Spleen (tissue), 11 donors: ENCODE results near the gene DNAAF5. TPM values are rescaled to one million over a fixed set of nuclear protein-coding genes. Genes with fewer than 3 reads are reported as not detected.

Experiments
- DNase-seq: peaks from one replicate; pipeline ENCODE4 v3.0.0-alpha.2; 2020
- H3K27ac ChIP-seq, 8 donors: fragments of 200-600 bp; sonication (generic) in 7 of 8; 1 replicate in 4 of 8; 2 replicates in 4 of 8; pipeline versions ENCODE4 v1.5.0 to v1.8.0; 2016 to 2021; ENCODE audit warnings: inconsistent platforms in 4 of 8, mild to moderate bottlenecking in 4 of 8, moderate library complexity in 1 of 8
- H3K27me3 ChIP-seq, 7 donors: fragments of 200-600 bp; sonication (generic) in 6 of 7; replicated peaks in 1 of 7; 1 replicate in 4 of 7; 2 replicates in 3 of 7; pipeline versions ENCODE4 v1.5.0 to v1.8.0; 2016 to 2021; ENCODE audit warnings: inconsistent platforms in 3 of 7, mild to moderate bottlenecking in 1 of 7
- H3K36me3 ChIP-seq, 6 donors: fragments of 200-600 bp; sonication (generic) in 5 of 6; 1 replicate in 4 of 6; 2 replicates in 2 of 6; pipeline versions ENCODE4 v1.5.0 to v1.8.0; 2016 to 2021; ENCODE audit warnings: inconsistent platforms in 2 of 6
- H3K4me1 ChIP-seq, 6 donors: fragments of 200-600 bp; sonication (generic) in 5 of 6; 1 replicate in 3 of 6; 2 replicates in 3 of 6; pipeline versions ENCODE4 v1.5.0 to v1.8.0; 2016 to 2021; ENCODE audit warnings: inconsistent platforms in 3 of 6
- H3K4me3 ChIP-seq, 8 donors: fragments of 200-600 bp; sonication (generic) in 7 of 8; 1 replicate in 4 of 8; 2 replicates in 4 of 8; pipeline versions ENCODE4 v1.5.0 to v1.8.0; 2016 to 2021; ENCODE audit warnings: inconsistent platforms in 4 of 8, mild to moderate bottlenecking in 4 of 8, moderate library complexity in 2 of 8
- H3K9me3 ChIP-seq, 8 donors: fragments of 200-600 bp; sonication (generic) in 7 of 8; 1 replicate in 4 of 8; 2 replicates in 4 of 8; pipeline versions ENCODE4 v1.5.0 to v1.8.0; 2016 to 2021; ENCODE audit warnings: inconsistent platforms in 4 of 8
- POLR2A ChIP-seq, 3 donors: fragments of 450-650 bp; IDR thresholded peaks; one replicate each; pipeline ENCODE4 v1.5.1; 2017; ENCODE audit warnings: antibody characterized with exemption in 3 of 3, mild to moderate bottlenecking in 1 of 3
- POLR2AphosphoS5 ChIP-seq, 3 donors: sonication (generic); formaldehyde crosslinking; IDR thresholded peaks; one replicate each; pipeline ENCODE4 v1.5.1; 2017; ENCODE audit warnings: antibody characterized with exemption in 3 of 3
- WGBS, 5 donors: extraction: QIAGEN DNeasy Blood & Tissue Kit in 3 of 5; methylation state at CpG; one replicate each; pipeline versions ENCODE4 v1.1.5 to v1.1.7; 2013 to 2018; 5-methylcytosine and 5-hydroxymethylcytosine counted together
- intact Hi-C: fragments of 100-400 bp; cut with DNase I; formaldehyde crosslinking; loops from one replicate; pipeline ENCODE4 v1.15.0; 2023; ENCODE audit warnings: low total_unique reads
- polyA plus RNA-seq, 3 donors: library from polyadenylated mRNA; stranded (reverse); fragments of 200-250 nt; gene quantifications; one replicate each; pipeline ENCODE4 v1.2.1, GENCODE V29; 2013
- total RNA-seq, 7 donors: library from RNA; depleted of rRNA in 3 of 7; stranded (reverse); fragments of >200 nt in 3 of 7; fragmentation: NEBNext Ultra II Directional in 4 of 7; extraction: Animal tissue kit (Norgen Biotek cat#: 25700) in 4 of 7; gene quantifications; one replicate each; pipeline versions ENCODE4 v1.1.0 to v1.2.1, GENCODE V29; 2016 to 2021
- TF ChIP-seq, protein P1 (sequence below), 11 experiments: fragments of 200-600 bp in 7 of 11; fragments of 450-650 bp in 4 of 11; sonication (generic) in 4 of 11; IDR thresholded peaks in 8 of 11; conservative IDR thresholded peaks in 3 of 11; 1 replicate in 7 of 11; 2 replicates in 4 of 11; pipeline versions ENCODE4 v1.4.0 to v1.8.0; 2016 to 2021; ENCODE audit warnings: antibody characterized with exemption in 11 of 11, inconsistent platforms in 4 of 11, mild to moderate bottlenecking in 1 of 11
- donor health status: healthy with polysubstance abuse.
- donor health status: DM: no; HTN: no; CAD: no; lungs with moderate emphysema.
- donor health status: DM: no; HTN: no; CAD: no.
- donor health status: Bipolar disorder and iron deficiency.
- donor health status: healthy.
- donor health status: DM: no; HTN: no; CAD: no.
- donor health status: DM: yes; HTN: yes; CAD: no.

Gene DNAAF5
- total and polyA plus RNA-seq, 10 donors: 7.5 to 22.4 (median 18.1) TPM

GRCh38 chr7:699476-700170, 26.9 kb upstream of the DNAAF5 start:
- no peaks in the 10 kb centered on the region for H3K27me3 ChIP-seq
- no peak overlapping the region for H3K4me3 ChIP-seq
- peak; percentile 74 for DNase-seq
- 69 to 81% (median 78%) methylated on average over 16 to 17 of the region's 17 CpGs for WGBS, 5 donors
- intact Hi-C loops: no loop called here
- TF ChIP-seq, protein P1, sequence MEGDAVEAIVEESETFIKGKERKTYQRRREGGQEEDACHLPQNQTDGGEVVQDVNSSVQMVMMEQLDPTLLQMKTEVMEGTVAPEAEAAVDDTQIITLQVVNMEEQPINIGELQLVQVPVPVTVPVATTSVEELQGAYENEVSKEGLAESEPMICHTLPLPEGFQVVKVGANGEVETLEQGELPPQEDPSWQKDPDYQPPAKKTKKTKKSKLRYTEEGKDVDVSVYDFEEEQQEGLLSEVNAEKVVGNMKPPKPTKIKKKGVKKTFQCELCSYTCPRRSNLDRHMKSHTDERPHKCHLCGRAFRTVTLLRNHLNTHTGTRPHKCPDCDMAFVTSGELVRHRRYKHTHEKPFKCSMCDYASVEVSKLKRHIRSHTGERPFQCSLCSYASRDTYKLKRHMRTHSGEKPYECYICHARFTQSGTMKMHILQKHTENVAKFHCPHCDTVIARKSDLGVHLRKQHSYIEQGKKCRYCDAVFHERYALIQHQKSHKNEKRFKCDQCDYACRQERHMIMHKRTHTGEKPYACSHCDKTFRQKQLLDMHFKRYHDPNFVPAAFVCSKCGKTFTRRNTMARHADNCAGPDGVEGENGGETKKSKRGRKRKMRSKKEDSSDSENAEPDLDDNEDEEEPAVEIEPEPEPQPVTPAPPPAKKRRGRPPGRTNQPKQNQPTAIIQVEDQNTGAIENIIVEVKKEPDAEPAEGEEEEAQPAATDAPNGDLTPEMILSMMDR (IDR thresholded peaks at IDR 0.05 in 8 of 11, conservative IDR thresholded peaks at IDR 0.05 in 3 of 11): no peak
- TF ChIP-seq POLR2AphosphoS5 (IDR thresholded peaks at IDR 0.05) (peak; percentile 32 to 69 (median 61)), POLR2A (IDR thresholded peaks at IDR 0.05) (no peak)
- peaks cover 0 to 41% (median 21%) of the 10 kb centered on the region in 6 donors for H3K4me1 ChIP-seq
- H3K27ac ChIP-seq: peak overlapping the region in 7 of 8 donors; percentile 32 to 77 (median 67)
- peaks cover 0 to 17% (median 0%) of the 10 kb centered on the region in 6 donors for H3K36me3 ChIP-seq
- H3K9me3 ChIP-seq: peaks cover 0 to 20% (median 17%) of the 10 kb centered on the region in 8 donors

DNA sequence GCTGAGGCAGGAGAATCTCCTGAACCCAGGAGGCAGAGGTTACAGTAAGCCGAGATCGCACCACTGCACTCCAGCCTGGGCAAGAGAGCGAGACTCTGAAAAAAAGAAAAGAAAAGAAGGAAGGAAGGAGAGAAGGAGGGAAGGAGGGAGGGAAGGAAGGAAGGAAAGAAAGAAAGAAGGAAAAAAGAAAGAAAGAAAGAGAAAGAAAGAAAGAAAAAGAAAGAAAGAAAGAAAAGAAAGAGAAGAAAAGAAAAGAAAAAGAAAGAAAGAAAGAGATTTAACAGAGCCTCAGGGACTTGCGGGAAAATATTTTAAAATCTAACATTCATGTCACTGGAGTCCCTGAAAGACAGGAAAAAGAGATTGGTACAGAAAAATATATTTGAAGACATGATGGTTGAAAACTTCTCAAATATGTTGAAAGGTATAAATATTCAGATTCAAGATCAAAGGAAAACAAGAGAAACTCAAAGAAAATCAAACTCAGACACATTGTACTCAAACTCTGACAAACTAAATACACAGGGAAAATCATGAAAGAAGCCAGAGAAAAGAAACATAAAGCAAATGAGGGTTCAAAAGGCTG, 25.3 kb upstream of the DNAAF5 start:
- Histone ChIP-seq H3K9me3 (peaks cover 0 to 20% (median 17%) of the 10 kb centered on the region in 8 donors), H3K36me3 (peaks cover 0 to 17% (median 0%) of the 10 kb centered on the region in 6 donors), H3K27ac (peak overlapping the region in 1 of 8 donors; percentile 15), H3K4me3 (no peak overlapping the region), H3K27me3 (no peaks in the 10 kb centered on the region), H3K4me1 (peaks cover 0 to 49% (median 21%) of the 10 kb centered on the region in 6 donors)
- TF ChIP-seq POLR2AphosphoS5 (IDR thresholded peaks at IDR 0.05): no peak
- TF ChIP-seq, protein P1 (IDR thresholded peaks at IDR 0.05 in 8 of 11, conservative IDR thresholded peaks at IDR 0.05 in 3 of 11): no peak
- TF ChIP-seq POLR2A (IDR thresholded peaks at IDR 0.05): no peak
- intact Hi-C loops: no loop called here
- no peak for DNase-seq
- WGBS, 5 donors: 81 to 99% (median 97%) methylated on average over 4 of the region's 4 CpGs

GRCh38 chr7:703049-703448, 23.4 kb upstream of the DNAAF5 start:
- intact Hi-C loops: no loop called here
- Histone ChIP-seq H3K9me3 (peaks cover 0 to 20% (median 17%) of the 10 kb centered on the region in 8 donors), H3K4me3 (no peak overlapping the region), H3K27me3 (no peaks in the 10 kb centered on the region), H3K27ac (no peak overlapping the region), H3K36me3 (peaks cover 0 to 17% (median 0%) of the 10 kb centered on the region in 6 donors), H3K4me1 (peaks cover 0 to 42% (median 18%) of the 10 kb centered on the region in 6 donors)
- WGBS, 5 donors: 94 to 100% (median 98%) methylated on average over 3 of the region's 3 CpGs
- no peak for TF ChIP-seq POLR2A (IDR thresholded peaks at IDR 0.05)
- no peak for DNase-seq

DNA sequence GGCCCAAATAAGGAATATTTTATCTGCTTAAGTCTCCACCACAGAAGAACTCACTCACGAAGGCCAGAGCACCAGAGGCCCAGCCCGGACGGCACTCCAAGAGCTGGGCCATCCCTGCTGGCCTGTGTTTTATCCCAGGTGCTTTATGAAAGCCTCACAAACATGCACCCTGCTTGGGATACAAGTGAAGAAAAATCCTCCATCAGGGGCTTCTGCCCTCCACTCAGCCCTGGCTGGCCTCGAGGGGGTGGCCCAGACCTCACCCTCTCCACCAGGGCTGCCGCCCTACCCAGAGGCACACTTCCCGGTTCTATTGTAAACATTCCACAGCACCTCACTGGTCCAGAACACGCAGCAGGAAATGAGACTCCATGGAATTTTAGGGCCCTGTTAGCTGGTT, 19.8 kb upstream of the DNAAF5 start:
- Histone ChIP-seq H3K4me1 (peaks cover 0 to 32% (median 0%) of the 10 kb centered on the region in 6 donors), H3K27me3 (peaks cover 0 to 6% (median 0%) of the 10 kb centered on the region in 7 donors), H3K36me3 (peaks cover 0 to 4% (median 0%) of the 10 kb centered on the region in 6 donors), H3K4me3 (no peak overlapping the region), H3K27ac (peak overlapping the region in 1 of 8 donors; percentile 3), H3K9me3 (peaks cover 0 to 20% (median 17%) of the 10 kb centered on the region in 8 donors)
- DNase-seq: peak; percentile 27
- intact Hi-C loops: no loop called here
- WGBS, 5 donors: 72 to 90% (median 88%) methylated on average over 6 to 7 of the region's 7 CpGs
- TF ChIP-seq POLR2A (IDR thresholded peaks at IDR 0.05) (no peak), POLR2AphosphoS5 (IDR thresholded peaks at IDR 0.05) (no peak)
- TF ChIP-seq, protein P1 (IDR thresholded peaks at IDR 0.05 in 8 of 11, conservative IDR thresholded peaks at IDR 0.05 in 3 of 11): no peak
